ENCODE measurements around the gene SERPINB1. TPM values are rescaled to one million over a fixed set of nuclear protein-coding genes. Genes with fewer than 3 reads are reported as not detected.
A peak's percentile ranks its signal among the peaks of the same experiment; 100 is the strongest.

The SERPINB1 gene
- total and polyA plus RNA-seq, 9 of the 15 experiments (the other 6 are each of a cell fraction or from before 2014, with no cell fraction given), result 33.9 to 108 (median 63.8) TPM

DNA sequence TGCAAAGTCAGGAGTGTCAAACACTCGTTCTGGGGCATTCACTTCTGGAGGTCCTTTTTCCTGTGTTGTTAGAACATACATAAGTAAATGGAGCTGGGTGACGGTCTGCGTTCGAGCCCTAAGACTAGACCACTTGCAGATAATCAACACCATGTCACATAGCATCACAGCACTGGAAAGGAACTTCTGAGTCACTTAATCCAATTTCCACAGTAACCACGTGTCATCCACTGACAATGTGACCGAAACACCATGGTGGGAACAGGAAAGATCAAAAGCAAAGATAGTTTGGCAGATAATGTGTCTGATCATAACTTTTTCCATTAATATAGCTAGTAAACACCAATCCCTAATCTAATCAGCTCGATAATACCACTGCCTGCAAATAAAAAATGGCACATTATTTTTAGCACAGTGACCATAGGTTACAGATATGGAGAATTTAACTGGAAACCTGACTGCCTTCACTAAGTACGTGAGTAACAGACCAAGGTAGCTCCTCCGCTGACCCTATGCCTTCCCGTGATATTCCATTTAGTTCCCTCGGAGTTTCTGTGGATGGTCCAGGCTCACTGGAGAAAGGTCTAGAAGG is 41.6 kb downstream of the SERPINB1 start:
- Histone ChIP-seq H3K36me3 (ENCODE audit: control insufficient read depth, insufficient read depth, low read length) (no peaks in the 10 kb centered on the region), H3K4me2 (ENCODE audit: insufficient read depth, low read length) (peak overlapping the region; percentile 6; the same call in 1 of the 2 replicates), H3K9ac (ENCODE audit: insufficient read depth in 1 of 2, low read depth in 2 of 2, low read length in 2 of 2) (no peak overlapping the region), H3K79me2 (ENCODE audit: control insufficient read depth, insufficient read depth, low read length) (no peaks in the 10 kb centered on the region), H3K27ac (ENCODE audit: extremely low read depth, low read depth, low read length) (no peak overlapping the region), H3K9me3 (replicated peaks; ENCODE audit: control insufficient read depth, insufficient read depth, low read depth, low read length) (no peaks in the 10 kb centered on the region), H3K4me3 (no peak overlapping the region), H2AFZ (ENCODE audit: low read depth, low read length) (peak overlapping the region; percentile 64), H3K9me1 (ENCODE audit: control insufficient read depth, insufficient read depth, low read length) (no peaks in the 10 kb centered on the region), H3K4me1 (replicated peaks in 1 of 2; ENCODE audit: control insufficient read depth in 2 of 2, insufficient read depth in 2 of 2, low read length in 2 of 2) (peaks cover 13 to 17% of the 10 kb centered on the region in 2 experiments), H3K27me3 (ENCODE audit: control insufficient read depth in 2 of 2, insufficient read depth in 2 of 2, low read length in 2 of 2) (no peaks in the 10 kb centered on the region), H4K20me1 (replicated peaks; ENCODE audit: control insufficient read depth, insufficient read depth, low read length) (no peaks in the 10 kb centered on the region)
- FAIRE-seq (peak; percentile 68), ATAC-seq (no peak), DNase-seq (ENCODE audit: extremely low read depth in 1 of 4, low spot score in 3 of 4) (peak in 1 of 4 experiments; percentile 47)
- WGBS (ENCODE audit: insufficient coverage, low coverage, missing lambda C conversion rate), result 49% methylated on average over 11 of the region's 11 CpGs
- intact Hi-C loops (cut with micrococcal nuclease) (no loop called here), in situ Hi-C loops (cut with MboI) (no loop called here)
- CTCF ChIA-PET (ENCODE audit: low intra/inter-chr PET ratio), result no interaction called here
- POLR2A ChIA-PET, result interaction anchor here (0.6 kb wide), 1 partner anchor 11 kb away, joined by 3 read pairs; no protein-coding TSS in a partner anchor
- no TSS peak for BruUV-seq (replicated peaks)
- TF ChIP-seq, protein P1, sequence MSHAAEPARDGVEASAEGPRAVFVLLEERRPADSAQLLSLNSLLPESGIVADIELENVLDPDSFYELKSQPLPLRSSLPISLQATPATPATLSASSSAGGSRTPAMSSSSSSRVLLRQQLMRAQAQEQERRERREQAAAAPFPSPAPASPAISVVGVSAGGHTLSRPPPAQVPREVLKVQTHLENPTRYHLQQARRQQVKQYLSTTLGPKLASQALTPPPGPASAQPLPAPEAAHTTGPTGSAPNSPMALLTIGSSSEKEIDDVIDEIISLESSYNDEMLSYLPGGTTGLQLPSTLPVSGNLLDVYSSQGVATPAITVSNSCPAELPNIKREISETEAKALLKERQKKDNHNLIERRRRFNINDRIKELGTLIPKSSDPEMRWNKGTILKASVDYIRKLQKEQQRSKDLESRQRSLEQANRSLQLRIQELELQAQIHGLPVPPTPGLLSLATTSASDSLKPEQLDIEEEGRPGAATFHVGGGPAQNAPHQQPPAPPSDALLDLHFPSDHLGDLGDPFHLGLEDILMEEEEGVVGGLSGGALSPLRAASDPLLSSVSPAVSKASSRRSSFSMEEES (CRISPR knock-in tag; IDR thresholded peaks at IDR 0.05), result peak; percentile 52
- TF ChIP-seq, protein P2, sequence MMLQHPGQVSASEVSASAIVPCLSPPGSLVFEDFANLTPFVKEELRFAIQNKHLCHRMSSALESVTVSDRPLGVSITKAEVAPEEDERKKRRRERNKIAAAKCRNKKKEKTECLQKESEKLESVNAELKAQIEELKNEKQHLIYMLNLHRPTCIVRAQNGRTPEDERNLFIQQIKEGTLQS (IDR thresholded peaks at IDR 0.05), result peak; percentile 74
- TF ChIP-seq, protein P2 (CRISPR knock-in tag; conservative IDR thresholded peaks at IDR 0.05), result no peak
- TF ChIP-seq FOXJ2 (tag; IDR thresholded peaks at IDR 0.05) (peak; percentile 86), ZFPM2 (CRISPR knock-in tag; IDR thresholded peaks at IDR 0.05) (no peak), ZBTB1 (CRISPR knock-in tag; IDR thresholded peaks at IDR 0.05; ENCODE audit: borderline replicate concordance, low read depth) (no peak), RUNX1 (IDR thresholded peaks at IDR 0.05; ENCODE audit: low read depth) (no peak), ZNF436 (CRISPR knock-in tag; IDR thresholded peaks at IDR 0.05) (no peak), SMARCA4 (IDR thresholded peaks at IDR 0.05) (peak; percentile 57; the same call in 1 of the 2 replicates), GABPB2 (CRISPR knock-in tag; conservative IDR thresholded peaks at IDR 0.05) (no peak), KDM2B (CRISPR knock-in tag; IDR thresholded peaks at IDR 0.05) (no peak)
- TF ChIP-seq, protein P3, sequence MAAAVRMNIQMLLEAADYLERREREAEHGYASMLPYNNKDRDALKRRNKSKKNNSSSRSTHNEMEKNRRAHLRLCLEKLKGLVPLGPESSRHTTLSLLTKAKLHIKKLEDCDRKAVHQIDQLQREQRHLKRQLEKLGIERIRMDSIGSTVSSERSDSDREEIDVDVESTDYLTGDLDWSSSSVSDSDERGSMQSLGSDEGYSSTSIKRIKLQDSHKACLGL (CRISPR knock-in tag; IDR thresholded peaks at IDR 0.05; ENCODE audit: borderline replicate concordance, poor library complexity, severe bottlenecking), result no peak
- TF ChIP-seq, protein P4, sequence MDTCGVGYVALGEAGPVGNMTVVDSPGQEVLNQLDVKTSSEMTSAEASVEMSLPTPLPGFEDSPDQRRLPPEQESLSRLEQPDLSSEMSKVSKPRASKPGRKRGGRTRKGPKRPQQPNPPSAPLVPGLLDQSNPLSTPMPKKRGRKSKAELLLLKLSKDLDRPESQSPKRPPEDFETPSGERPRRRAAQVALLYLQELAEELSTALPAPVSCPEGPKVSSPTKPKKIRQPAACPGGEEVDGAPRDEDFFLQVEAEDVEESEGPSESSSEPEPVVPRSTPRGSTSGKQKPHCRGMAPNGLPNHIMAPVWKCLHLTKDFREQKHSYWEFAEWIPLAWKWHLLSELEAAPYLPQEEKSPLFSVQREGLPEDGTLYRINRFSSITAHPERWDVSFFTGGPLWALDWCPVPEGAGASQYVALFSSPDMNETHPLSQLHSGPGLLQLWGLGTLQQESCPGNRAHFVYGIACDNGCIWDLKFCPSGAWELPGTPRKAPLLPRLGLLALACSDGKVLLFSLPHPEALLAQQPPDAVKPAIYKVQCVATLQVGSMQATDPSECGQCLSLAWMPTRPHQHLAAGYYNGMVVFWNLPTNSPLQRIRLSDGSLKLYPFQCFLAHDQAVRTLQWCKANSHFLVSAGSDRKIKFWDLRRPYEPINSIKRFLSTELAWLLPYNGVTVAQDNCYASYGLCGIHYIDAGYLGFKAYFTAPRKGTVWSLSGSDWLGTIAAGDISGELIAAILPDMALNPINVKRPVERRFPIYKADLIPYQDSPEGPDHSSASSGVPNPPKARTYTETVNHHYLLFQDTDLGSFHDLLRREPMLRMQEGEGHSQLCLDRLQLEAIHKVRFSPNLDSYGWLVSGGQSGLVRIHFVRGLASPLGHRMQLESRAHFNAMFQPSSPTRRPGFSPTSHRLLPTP (IDR thresholded peaks at IDR 0.05; ENCODE audit: borderline replicate concordance, extremely low read depth, insufficient read length), result no peak
- TF ChIP-seq, protein P5, sequence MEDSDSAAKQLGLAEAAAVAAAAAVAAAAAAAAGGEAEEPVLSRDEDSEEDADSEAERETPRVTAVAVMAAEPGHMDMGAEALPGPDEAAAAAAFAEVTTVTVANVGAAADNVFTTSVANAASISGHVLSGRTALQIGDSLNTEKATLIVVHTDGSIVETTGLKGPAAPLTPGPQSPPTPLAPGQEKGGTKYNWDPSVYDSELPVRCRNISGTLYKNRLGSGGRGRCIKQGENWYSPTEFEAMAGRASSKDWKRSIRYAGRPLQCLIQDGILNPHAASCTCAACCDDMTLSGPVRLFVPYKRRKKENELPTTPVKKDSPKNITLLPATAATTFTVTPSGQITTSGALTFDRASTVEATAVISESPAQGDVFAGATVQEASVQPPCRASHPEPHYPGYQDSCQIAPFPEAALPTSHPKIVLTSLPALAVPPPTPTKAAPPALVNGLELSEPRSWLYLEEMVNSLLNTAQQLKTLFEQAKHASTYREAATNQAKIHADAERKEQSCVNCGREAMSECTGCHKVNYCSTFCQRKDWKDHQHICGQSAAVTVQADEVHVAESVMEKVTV (CRISPR knock-in tag; IDR thresholded peaks at IDR 0.05), result no peak
